ENCODE data around the gene USP21.

USP21 gene

DNA sequence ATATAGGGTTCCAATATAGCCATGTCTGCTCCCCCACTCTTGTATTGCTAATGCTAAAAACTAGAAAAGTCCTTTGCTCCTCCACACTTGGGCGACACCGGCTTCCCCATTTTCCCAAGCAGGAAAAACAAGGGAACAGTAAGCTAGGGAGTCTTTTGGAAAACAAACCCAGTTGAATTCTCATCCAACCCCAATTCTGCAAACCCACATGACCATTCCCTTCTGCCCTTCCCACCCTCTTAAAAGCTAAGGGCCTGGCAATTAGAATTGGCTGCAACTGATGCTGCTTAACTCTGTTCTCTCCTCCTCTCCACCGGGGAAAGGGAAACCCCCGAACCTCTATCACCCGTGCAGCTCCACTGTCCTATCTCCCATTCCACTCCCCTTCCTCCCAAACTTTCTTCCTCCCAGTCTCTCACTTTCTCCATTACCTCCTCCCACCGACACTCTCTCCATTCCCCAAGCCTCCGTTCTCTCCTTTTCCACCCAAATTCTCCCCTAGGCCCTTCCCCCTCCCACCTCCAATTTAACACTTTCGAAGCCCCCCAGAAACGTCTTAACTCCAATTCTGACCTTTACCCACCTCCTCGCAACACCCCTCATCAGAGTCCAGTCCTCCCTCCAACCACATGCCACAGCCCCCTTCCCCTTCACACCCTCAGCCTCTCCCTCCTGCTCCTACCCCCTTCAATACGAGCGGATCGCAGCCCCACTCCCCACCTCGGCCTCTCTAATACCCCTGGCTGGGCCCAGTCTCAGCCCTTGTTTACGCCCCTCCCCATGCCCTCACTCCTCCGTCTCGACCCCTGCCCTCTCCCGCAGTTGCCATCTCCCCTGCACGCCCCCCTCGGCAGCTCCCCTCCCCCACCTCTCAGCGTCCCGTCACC lies 27.5 kb upstream of the USP21 start:
- Histone ChIP-seq H3K27ac (ENCODE audit: low read depth, low read length) (peak overlapping the region; percentile 98), H3K4me2 (ENCODE audit: low read length) (peak overlapping the region; percentile 56), H3K56ac (ENCODE audit: low read length) (peak overlapping the region; percentile 84), H2BK5ac (ENCODE audit: low read length) (peak overlapping the region; percentile 85), H3K23ac (ENCODE audit: low read length) (no peak overlapping the region), H2BK15ac (replicated peaks; ENCODE audit: low read depth) (no peak overlapping the region), H3K18ac (ENCODE audit: low read length) (peak overlapping the region; percentile 94), H4K5ac (ENCODE audit: low read length) (no peak overlapping the region), H3K4me3 (ENCODE audit: low read length) (peak overlapping the region; percentile 81), H3K4me1 (ENCODE audit: control insufficient read depth, low read depth, low read length) (peaks cover 11% of the 10 kb centered on the region), H3K36me3 (ENCODE audit: control insufficient read depth, insufficient read depth, low read length) (peaks cover 4% of the 10 kb centered on the region), H3K79me1 (ENCODE audit: low read length) (peaks cover 19% of the 10 kb centered on the region), H3K4ac (ENCODE audit: low read depth, low read length) (peak overlapping the region; percentile 49), H3K27me3 (ENCODE audit: insufficient read depth, low read length, poor library complexity) (no peaks in the 10 kb centered on the region), H3K79me2 (ENCODE audit: control insufficient read depth, insufficient read depth, low read length) (peaks cover 44% of the 10 kb centered on the region), H3K9ac (ENCODE audit: low read length) (peak overlapping the region; percentile 80), H2AK5ac (ENCODE audit: low read length) (peak overlapping the region; percentile 11), H4K8ac (ENCODE audit: low read depth, low read length) (no peak overlapping the region), H2BK120ac (ENCODE audit: low read depth, low read length) (no peak overlapping the region)
- DNase-seq, result no peak
- no CpG with 5 or more reads among the region's 22 CpGs for WGBS (ENCODE audit: extremely low coverage, insufficient coverage, low lambda C conversion rate)

DNA sequence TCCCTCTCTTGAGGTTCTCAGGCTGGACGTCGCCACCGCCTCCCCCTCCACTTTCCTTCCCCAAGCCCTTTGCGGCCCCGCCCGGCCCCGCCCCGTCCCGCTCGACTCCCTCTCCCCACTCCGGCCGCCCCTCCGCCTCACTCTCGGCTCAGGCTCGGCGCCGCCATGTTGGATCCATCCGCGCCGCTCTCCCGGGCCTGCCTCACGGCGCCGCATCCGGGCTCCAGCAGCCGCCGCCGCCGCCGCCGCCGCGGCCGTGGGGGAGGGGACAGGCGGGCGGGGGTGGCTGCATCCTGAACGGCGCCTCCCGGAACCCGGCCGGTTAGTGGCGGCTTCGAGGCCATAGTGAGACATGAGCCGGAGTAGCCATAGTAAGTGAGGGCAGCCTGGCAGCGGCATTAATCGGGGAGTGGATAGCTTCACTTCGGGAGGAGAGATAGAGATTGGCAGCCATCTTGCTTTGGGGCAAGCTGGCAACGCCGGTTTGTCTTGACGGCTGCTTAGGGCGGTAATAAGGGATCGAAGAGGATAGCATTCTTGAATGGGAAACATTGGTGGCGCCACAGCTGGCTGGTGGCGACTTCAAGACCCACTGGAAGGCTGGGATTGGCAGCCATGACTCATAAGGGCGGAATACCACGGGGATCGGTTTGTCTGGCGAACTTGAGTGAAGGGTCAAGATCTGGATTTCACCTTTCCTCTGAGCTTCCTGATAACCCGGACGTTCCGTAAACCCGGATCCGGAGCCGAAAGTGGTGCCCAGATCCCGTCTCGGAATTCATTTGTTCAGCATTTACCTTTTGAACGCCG lies 26.7 kb upstream of the USP21 start, which contains the start of gene DEDD:
TSS of gene DEDD (minus strand) at position 258 of the 810 bp plus-strand sequence. CDS start 8,205 bp downstream, outside the sequence.
- Histone ChIP-seq H3K4me1 (ENCODE audit: control insufficient read depth, low read depth, low read length) (peaks cover 11% of the 10 kb centered on the region), H3K27me3 (ENCODE audit: insufficient read depth, low read length, poor library complexity) (no peaks in the 10 kb centered on the region), H3K18ac (ENCODE audit: low read length) (peak within 1 kb of the TSS; percentile 94), H4K5ac (ENCODE audit: low read length) (no peak within 1 kb of the TSS), H3K4me3 (ENCODE audit: low read length) (peak within 1 kb of the TSS; percentile 81), H3K79me2 (ENCODE audit: control insufficient read depth, insufficient read depth, low read length) (peaks cover 42% of the 10 kb centered on the region), H3K79me1 (ENCODE audit: low read length) (peaks cover 16% of the 10 kb centered on the region), H2BK15ac (replicated peaks; ENCODE audit: low read depth) (no peak within 1 kb of the TSS), H2AK5ac (ENCODE audit: low read length) (peak within 1 kb of the TSS; percentile 11), H3K4me2 (ENCODE audit: low read length) (peak within 1 kb of the TSS; percentile 88), H3K36me3 (ENCODE audit: control insufficient read depth, insufficient read depth, low read length) (peaks cover 2% of the 10 kb centered on the region), H3K23ac (ENCODE audit: low read length) (peak within 1 kb of the TSS; percentile 4), H3K9ac (ENCODE audit: low read length) (peak within 1 kb of the TSS; percentile 80), H3K56ac (ENCODE audit: low read length) (peak within 1 kb of the TSS; percentile 84), H3K4ac (ENCODE audit: low read depth, low read length) (peak within 1 kb of the TSS; percentile 76), H2BK120ac (ENCODE audit: low read depth, low read length) (peak within 1 kb of the TSS; percentile 91), H3K27ac (ENCODE audit: low read depth, low read length) (peak within 1 kb of the TSS; percentile 98), H4K8ac (ENCODE audit: low read depth, low read length) (peak within 1 kb of the TSS; percentile 14), H2BK5ac (ENCODE audit: low read length) (peak within 1 kb of the TSS; percentile 85)
- no CpG with 5 or more reads among the region's 68 CpGs for WGBS (ENCODE audit: extremely low coverage, insufficient coverage, low lambda C conversion rate)
- peak; percentile 100 for DNase-seq

DNA sequence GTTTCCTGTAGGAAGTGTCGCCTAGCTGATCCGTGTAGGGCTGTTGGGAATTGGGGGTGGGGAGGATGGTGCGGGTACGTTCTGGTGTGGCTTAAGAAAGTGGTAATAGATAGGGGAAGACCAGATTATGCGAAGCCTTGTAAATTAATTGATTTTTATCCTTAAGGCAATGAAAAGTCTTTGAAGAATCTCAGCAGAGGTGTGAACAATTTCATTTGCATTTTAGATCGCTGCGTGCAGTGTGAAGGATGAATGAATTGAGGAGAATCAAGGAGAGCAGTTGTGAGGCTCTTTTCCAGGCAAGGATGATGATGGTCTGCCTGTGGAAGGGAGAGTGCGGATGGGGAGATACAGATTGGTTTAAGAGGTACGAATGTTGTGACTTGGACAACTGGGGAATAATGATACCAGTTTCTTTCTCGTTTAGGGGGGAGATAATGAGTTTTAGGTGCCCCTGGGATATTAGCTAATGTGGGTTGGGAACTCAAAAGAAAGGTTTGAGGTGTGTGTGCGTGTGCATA lies 26.0 kb upstream of the USP21 start:
- Histone ChIP-seq H3K27ac (ENCODE audit: low read depth, low read length) (peak overlapping the region; percentile 98), H3K4me3 (ENCODE audit: low read length) (peak overlapping the region; percentile 75), H4K8ac (ENCODE audit: low read depth, low read length) (peak overlapping the region; percentile 14), H2BK5ac (ENCODE audit: low read length) (peak overlapping the region; percentile 66), H2BK15ac (replicated peaks; ENCODE audit: low read depth) (no peak overlapping the region), H2AK5ac (ENCODE audit: low read length) (peak overlapping the region; percentile 16), H3K4me1 (ENCODE audit: control insufficient read depth, low read depth, low read length) (peaks cover 11% of the 10 kb centered on the region), H2BK120ac (ENCODE audit: low read depth, low read length) (no peak overlapping the region), H3K18ac (ENCODE audit: low read length) (peak overlapping the region; percentile 82), H4K5ac (ENCODE audit: low read length) (no peak overlapping the region), H3K23ac (ENCODE audit: low read length) (peak overlapping the region; percentile 4), H3K79me1 (ENCODE audit: low read length) (peaks cover 12% of the 10 kb centered on the region), H3K9ac (ENCODE audit: low read length) (peak overlapping the region; percentile 80), H3K27me3 (ENCODE audit: insufficient read depth, low read length, poor library complexity) (no peaks in the 10 kb centered on the region), H3K4me2 (ENCODE audit: low read length) (peak overlapping the region; percentile 88), H3K79me2 (ENCODE audit: control insufficient read depth, insufficient read depth, low read length) (peaks cover 36% of the 10 kb centered on the region), H3K4ac (ENCODE audit: low read depth, low read length) (peak overlapping the region; percentile 76), H3K56ac (ENCODE audit: low read length) (peak overlapping the region; percentile 84), H3K36me3 (ENCODE audit: control insufficient read depth, insufficient read depth, low read length) (peaks cover 1% of the 10 kb centered on the region)
- no peak for DNase-seq
- no CpG with 5 or more reads among the region's 11 CpGs for WGBS (ENCODE audit: extremely low coverage, insufficient coverage, low lambda C conversion rate)

DNA sequence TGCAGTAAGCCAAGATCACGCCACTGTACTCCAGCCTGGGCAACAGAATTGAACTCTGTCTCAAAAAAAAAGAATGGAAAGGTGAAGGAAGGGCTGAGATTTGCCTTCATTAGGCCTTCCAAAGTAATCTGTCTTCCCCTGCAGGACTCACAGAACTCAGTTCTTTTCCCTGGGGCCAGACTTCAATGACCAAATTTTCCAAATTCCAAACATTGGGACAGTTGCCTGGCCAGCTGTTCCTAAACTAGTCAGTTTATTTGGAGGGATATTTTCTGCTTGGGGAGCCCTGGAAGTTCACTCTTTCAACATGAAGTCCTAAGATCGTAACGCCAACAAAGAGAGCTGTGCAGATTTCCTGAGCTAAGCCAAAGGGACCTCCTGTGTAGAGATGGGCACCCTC lies 21.4 kb upstream of the USP21 start:
- Histone ChIP-seq H3K4me1 (ENCODE audit: control insufficient read depth, low read depth, low read length) (no peaks in the 10 kb centered on the region), H3K36me3 (ENCODE audit: control insufficient read depth, insufficient read depth, low read length) (no peaks in the 10 kb centered on the region), H2BK15ac (replicated peaks; ENCODE audit: low read depth) (no peak overlapping the region), H3K4me3 (ENCODE audit: low read length) (no peak overlapping the region), H4K8ac (ENCODE audit: low read depth, low read length) (no peak overlapping the region), H2BK120ac (ENCODE audit: low read depth, low read length) (no peak overlapping the region), H3K18ac (ENCODE audit: low read length) (no peak overlapping the region), H4K5ac (ENCODE audit: low read length) (no peak overlapping the region), H3K27ac (ENCODE audit: low read depth, low read length) (no peak overlapping the region), H3K23ac (ENCODE audit: low read length) (no peak overlapping the region), H3K27me3 (ENCODE audit: insufficient read depth, low read length, poor library complexity) (no peaks in the 10 kb centered on the region), H3K79me1 (ENCODE audit: low read length) (peaks cover 2% of the 10 kb centered on the region), H3K56ac (ENCODE audit: low read length) (no peak overlapping the region), H3K79me2 (ENCODE audit: control insufficient read depth, insufficient read depth, low read length) (peaks cover 6% of the 10 kb centered on the region), H3K4me2 (ENCODE audit: low read length) (no peak overlapping the region), H2AK5ac (ENCODE audit: low read length) (no peak overlapping the region), H2BK5ac (ENCODE audit: low read length) (no peak overlapping the region), H3K9ac (ENCODE audit: low read length) (no peak overlapping the region), H3K4ac (ENCODE audit: low read depth, low read length) (no peak overlapping the region)
- DNase-seq, result peak; percentile 30
- no CpG with 5 or more reads among the region's 3 CpGs for WGBS (ENCODE audit: extremely low coverage, insufficient coverage, low lambda C conversion rate)

DNA sequence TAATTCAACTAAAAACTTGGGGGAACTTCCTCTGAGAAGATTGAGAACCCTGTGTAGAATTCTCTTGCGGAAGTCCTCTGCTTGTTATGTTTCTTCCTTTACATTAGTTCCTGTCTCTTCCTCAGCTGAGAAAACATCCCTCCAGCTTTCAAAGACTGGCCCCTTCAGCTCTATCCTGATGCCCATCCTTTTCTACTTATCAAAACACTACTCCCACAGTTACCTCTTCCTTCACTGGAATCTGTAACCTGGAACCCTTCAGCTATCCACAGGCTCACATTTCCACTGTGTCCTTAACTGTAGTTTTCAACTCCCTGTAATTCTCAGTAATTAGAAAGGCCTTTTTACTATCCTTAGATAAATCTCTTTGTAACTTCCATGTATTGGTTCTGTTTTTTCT lies 20.9 kb upstream of the USP21 start:
- no peak for DNase-seq
- Histone ChIP-seq H3K79me1 (ENCODE audit: low read length) (peaks cover 2% of the 10 kb centered on the region), H2BK15ac (replicated peaks; ENCODE audit: low read depth) (no peak overlapping the region), H3K9ac (ENCODE audit: low read length) (no peak overlapping the region), H3K27me3 (ENCODE audit: insufficient read depth, low read length, poor library complexity) (no peaks in the 10 kb centered on the region), H3K56ac (ENCODE audit: low read length) (no peak overlapping the region), H2BK120ac (ENCODE audit: low read depth, low read length) (no peak overlapping the region), H3K27ac (ENCODE audit: low read depth, low read length) (no peak overlapping the region), H3K23ac (ENCODE audit: low read length) (no peak overlapping the region), H3K4me3 (ENCODE audit: low read length) (no peak overlapping the region), H3K4me2 (ENCODE audit: low read length) (no peak overlapping the region), H2BK5ac (ENCODE audit: low read length) (no peak overlapping the region), H3K4me1 (ENCODE audit: control insufficient read depth, low read depth, low read length) (no peaks in the 10 kb centered on the region), H4K8ac (ENCODE audit: low read depth, low read length) (no peak overlapping the region), H3K79me2 (ENCODE audit: control insufficient read depth, insufficient read depth, low read length) (peaks cover 6% of the 10 kb centered on the region), H3K4ac (ENCODE audit: low read depth, low read length) (no peak overlapping the region), H2AK5ac (ENCODE audit: low read length) (no peak overlapping the region), H3K18ac (ENCODE audit: low read length) (no peak overlapping the region), H3K36me3 (ENCODE audit: control insufficient read depth, insufficient read depth, low read length) (no peaks in the 10 kb centered on the region), H4K5ac (ENCODE audit: low read length) (no peak overlapping the region)
- WGBS (ENCODE audit: extremely low coverage, insufficient coverage, low lambda C conversion rate), result no CpG with 5 or more reads among the region's 1 CpG

Data from mesendoderm (in vitro differentiated cells).